HG03575 (cell line): ENCODE data around the gene ATXN1.
"Not testable (repeated sequence)": the region's sequence is repeated elsewhere in the genome, so short reads cannot be mapped to it uniquely, and the experiment has no call there.

Source experiments
- ATAC-seq: cut with Tn5 transposase; IDR thresholded peaks from one replicate; pipeline ENCODE4 v1.9.1; 2021; ENCODE audit not compliant: unreplicated experiment, insufficient number of reproducible peaks, low FRiP score; ENCODE audit errors: extremely low read depth

Gene ATXN1

DNA sequence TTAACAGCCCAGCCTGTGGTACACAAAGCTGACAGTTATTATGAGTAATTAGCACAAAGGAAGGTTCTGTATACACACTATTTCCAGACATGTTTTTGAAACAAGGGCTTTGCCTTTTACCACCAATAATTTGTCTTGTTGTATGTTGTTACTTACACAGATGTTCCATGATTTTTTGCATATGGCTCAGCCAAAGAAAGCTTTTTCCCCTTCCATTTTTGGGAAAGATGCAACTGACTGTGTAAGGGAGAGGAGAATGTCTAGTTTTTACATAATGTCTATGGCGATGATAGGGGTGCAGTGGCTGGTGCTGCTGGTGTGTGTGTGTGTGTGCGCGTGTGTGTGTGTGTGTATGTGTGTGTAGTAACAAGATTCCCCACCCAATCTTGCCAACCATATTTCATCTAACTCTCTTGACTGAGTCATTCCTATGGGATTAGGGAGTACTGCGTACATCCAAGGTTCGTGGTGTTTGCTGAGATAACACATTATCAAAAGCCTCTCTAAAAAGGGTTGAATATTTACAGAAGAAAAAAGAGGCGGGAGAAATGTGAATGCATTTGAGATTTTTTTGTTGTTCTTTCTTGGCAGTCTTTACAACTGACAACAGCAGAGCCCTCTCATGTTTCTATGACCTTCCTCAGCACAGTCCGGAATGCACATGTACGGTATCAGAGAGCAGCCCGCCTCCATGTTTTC is 330.7 kb downstream of the ATXN1 start:
- ATAC-seq = no peak

DNA sequence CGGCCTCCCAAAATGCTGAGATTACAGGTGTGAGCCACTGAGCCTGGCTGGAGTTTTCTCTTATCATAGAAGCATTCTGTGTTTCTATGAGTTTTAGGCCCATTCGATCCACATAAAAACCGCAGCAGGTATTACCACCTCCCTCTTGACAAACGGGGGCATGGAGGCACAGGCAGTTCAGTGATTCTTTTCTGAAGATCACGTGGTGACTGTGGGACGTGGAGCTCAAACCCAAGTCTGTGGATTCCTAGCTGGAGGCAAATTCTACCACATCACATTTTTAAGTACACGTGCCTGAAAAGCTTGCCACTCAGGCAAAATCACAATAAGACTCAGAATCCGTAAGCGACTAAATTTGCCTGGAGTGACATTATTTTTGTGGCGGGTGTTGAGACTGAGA is 331.6 kb downstream of the ATXN1 start:
- ATAC-seq = no peak

DNA sequence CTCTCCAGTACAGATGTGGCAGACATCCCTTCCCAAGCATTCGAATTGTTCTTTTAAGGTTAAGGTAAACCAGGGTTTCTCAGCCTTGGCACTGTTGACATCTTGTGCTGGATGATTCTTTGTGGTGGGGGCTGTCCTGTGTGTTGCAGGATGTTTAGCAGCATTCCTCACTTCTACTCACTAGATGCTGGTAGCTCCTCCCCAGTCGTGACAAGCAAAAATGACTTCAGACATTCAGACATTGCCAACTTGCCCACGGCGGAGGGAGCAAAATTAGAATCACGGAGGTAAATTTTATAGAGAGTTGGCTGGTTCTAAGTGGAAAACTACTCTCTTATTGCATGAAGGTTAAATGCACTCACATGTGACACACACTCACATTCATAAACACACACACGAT is 334.1 kb downstream of the ATXN1 start:
- ATAC-seq = no peak

DNA sequence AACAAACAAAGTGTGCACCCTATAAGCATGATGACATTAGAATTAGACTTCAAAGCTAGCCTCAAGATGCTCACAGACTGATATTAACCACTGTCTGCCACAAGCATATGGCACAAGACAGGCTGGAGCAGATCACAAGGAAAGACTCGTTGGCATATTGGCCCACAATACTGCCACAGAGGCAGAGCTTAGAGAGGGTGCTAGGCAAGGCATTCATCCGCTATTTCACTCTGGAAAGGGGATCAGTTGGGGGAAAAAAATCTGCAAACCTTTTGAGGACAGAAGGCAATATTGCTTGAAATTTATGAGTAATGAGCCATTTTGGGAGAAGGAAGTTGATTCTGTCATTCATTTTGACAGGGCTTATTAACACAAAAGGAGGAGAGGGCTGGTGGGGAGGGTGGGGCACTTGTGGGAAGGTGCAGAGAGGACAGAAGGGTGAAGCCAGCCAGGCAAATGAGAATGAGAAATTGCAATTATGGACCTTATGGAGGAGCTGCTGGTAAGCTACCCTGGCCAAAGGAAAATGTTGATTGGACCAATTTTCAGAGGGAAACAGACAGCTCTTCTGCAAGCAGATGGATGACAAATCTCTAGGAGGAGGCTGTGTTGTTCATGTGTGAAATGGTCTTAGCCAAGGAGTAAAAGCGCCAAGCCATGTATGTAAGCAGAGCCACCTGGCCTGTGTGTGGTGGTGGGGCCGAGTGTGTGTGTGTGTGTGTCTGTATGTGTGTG is 335.2 kb downstream of the ATXN1 start:
- no peak for ATAC-seq

DNA sequence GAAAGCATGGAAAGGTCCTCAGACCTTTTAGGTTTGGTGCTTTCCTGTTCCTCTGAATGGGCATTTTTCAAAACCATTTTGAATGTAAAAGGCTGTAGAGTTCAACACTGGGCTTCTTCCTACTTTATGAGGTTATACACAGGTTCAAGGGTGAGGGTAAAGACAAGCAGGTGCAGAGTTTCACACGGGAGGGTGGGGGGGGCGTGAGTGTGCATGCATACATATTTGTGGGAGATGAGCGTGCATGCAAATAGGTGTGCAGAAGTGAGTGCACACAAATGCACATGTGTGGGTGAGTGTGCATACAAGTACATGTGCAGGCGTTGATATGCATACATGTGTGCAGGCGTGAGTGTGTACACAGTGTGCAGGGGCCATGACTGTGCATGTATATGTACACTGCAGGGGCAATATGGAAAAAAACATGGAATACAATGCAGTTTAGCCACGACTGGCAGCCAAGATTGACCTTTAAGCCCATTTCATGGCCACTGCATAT is 339.7 kb downstream of the ATXN1 start:
- ATAC-seq = no peak

DNA sequence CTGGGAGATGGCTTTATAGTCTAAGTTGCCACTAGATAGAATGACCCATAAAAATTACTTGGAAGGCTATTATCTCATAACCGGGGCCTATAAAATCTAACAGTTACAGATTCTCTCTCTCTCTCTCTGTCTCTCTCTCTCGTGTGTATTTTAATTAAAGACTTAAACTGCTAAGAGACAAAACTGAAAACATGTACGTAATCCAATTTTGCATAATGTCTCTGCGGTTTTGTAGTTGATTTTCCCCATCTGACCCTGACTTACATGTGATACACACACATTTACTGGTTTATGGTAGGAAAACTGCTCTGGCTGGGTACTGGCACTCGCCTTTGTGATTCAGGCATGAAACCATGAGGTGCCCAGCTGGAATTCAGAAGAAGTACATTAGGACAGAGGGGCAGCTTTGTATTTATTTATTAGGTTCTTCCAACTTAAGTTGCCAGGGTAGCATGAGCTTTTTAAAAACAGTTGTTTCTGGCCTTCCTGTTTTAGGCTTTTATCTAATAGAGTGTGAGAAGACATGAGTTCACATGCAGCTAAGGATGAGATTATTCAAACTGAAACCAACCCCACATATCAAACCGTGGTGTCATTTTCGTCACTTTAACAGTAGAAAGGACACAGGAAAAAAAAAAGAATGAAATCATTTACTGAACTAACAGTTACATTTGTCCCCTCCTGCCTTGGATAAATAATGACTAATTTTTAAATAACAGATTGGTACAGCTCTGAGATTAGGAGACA is 340.4 kb downstream of the ATXN1 start:
- ATAC-seq = peak; percentile 38

DNA sequence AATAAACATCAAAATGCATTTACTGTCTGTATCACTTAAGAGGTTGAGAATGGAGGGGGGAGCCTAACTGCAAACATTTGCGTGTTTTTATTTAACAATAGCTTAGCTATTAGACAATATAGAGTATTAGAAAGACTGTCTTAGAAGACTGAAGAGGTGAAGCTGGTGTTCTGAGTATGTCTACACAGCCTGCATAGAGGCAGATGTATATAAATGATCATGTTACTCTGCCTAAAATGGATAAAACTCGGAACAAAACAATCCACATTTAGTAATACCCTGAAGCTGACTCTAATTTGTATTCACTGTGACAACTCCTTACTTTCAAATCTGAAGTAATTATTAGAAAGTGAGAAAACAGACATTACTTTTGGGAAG is 340.9 kb downstream of the ATXN1 start:
- ATAC-seq = peak; percentile 2

DNA sequence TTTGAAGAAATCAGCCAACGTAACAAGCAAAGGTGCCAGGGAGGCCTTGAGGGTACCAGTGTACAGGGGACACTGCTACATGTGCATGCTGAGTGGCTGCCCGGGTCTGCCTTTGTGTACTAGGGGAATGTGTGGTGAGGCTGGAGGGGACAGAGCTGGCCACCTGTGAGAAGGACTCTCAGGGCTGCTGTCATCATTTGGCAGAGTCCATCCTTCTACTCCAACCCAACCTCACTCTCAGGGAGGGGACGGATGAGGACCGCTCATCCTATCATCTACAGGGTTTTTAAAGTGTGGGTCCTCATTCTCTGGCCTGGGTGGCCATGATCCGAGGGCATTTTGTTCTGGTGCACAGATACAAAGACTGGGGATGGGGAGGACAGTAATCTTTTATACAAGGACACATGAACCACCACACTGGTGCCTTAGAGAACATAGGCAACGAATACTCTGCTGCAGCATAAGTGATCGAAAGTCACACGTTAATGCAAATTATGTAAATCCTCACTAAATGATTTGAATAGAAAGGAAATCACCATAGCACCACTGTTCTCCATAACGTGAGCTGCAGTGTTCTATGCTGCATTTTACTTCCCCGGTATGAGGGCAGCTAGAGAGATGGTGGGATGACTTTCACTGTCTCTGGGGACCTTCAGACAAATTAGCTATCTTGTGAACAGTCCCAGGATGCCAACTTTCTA is 341.5 kb downstream of the ATXN1 start:
- ATAC-seq = peak; percentile 42

DNA sequence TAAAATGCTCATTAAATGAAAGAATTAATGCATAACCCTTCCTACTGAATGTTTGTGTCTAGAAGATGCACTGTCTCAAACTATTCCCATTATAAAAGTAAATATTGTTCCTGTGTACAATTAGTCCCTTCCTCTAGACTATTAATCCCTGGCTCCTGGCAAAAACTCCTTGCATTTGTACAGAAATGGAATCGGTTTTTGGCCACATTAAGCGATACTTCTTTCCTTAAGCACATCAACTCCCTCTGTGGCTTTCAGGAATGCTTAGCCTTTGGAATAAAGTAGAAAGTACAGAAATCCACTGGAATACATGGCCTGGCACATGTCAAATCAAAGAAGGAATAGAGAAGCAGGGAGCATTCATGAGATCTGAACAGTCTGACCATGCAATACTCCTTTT is 343.1 kb downstream of the ATXN1 start:
- ATAC-seq = no peak

DNA sequence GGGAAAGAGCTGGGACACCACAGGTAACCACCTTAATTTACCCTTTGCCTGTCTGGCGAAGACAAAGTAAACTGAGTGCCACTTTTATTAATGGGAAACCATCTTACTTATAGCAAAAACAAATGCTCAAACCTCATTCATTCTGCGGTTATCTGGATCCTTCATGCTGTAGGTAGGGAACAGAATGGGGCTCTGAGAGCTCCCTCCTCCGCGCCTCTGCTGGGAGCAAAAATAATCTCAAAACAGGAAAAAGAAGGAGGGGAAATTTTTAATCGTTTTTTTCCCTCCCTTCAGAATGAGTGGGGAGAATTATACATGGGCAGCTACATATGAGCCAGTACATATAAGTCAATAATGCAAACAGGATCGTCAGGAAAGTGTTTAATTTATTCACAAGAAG is 345.6 kb downstream of the ATXN1 start:
- no peak for ATAC-seq

DNA sequence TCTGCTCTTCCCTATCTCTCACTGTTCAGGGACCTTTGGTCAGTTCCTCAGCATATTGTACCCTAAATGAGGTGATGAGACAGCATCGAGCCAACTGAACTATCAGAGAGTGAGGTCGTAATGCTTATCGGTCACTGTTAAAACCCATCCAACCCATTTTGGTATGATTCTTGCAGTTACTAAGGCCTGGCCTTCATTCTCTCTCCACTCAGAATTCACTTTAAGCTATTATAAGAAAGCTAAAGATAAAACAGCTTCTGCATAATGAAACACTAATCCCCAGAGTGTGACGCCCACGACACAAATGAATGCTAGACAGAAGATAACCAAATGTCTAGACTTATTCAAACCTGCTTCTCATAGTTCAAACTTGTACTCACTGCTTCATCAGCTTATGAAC is 347.1 kb downstream of the ATXN1 start:
- peak; percentile 29 for ATAC-seq

DNA sequence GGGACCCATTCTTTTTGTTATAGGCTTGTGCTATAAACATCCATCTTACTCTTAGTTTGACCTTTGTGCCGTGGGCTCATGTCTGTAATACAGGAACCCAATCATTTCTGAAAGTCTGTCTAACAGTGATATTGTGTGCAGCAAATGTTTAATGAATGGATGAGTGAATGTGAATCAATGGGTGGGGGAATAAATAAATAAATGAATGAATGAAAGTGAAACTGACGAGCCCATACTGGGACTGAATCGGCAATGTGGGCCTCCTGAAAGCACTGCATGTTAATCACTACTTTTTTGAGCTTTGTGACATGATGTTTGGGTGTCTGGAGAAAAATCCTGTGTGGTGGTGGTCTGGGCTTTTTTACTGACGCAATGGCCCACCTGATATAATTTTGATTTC is 347.9 kb downstream of the ATXN1 start:
- ATAC-seq = no peak

DNA sequence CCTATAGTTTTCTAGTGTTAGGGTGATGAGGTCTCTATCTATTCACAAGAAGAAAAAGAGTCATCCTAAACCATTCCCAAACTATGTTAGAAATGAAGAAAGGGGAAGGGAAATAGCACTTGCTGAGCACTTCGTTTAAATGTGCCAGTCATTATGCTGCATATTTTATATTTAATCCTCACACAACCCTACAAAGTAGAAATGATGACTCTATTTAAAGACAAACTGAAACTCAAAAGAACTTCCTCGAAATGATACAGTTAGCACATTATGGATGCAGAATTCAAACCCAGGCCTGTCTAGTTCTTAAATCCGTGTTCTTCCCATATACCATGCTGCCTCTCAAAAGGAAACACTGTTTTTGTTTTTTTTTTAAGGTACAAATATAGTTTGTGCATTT is 348.3 kb downstream of the ATXN1 start:
- no peak for ATAC-seq

DNA sequence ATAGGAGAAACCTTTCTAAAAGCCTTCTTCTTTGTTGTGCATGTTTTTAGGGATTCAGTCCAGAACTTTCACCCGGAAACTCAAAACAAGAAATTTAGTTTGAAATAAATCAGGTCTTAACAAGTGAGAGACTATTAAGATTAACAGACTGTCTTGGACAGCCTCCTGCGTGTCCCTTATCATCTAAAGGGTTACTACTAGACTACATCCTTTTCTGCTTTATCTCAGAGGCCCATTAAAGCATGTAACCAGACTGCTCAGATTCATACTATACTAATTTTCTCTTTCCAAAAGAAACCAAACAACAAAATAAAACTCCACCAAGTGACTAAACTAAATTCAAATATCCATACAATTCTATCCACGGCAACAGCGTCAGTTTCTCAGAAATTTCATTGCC is 349.1 kb downstream of the ATXN1 start:
- ATAC-seq = no peak

DNA sequence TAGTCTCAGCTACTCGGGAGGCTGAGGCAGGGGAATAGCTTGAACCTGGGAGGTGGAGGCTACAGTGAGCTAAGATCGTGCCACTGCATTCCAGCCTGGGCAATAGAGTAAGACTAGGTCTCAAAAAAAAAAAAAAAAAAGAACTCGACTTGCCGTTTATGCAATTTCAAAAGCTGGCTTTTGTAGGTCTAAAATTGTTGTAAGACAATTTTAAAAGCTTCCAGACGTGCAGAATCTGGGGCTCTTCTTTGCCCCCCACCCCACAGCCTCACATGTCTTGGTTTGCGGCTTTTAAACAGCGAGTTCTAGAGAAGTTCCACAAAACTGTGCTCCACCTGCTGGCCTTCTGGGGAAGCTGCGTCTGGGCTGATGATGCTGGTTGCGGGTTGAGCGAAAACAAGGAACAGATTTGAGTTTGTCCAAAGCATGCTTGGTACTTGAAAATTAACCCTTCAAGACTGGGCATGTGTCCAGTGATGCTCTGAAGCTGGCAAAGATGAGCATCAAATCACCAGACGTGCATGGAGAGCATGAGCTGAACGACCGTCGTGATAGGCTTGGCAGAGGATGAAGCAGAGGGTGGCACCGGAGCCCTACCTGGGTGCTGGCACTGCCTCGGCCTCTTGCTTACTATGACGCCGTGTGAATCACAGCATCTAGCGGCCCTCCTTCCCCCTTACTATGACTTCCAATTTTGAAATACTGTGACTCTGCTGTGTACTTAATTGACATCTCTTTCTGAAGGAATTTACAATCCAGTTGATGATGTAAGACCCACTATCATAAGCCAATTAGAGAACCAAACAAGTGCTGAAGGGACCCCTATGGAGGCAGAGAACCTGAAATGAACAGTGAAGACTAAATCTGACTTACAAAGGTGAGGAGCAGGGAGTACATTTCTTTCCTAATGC is 351.5 kb downstream of the ATXN1 start:
- no peak for ATAC-seq

DNA sequence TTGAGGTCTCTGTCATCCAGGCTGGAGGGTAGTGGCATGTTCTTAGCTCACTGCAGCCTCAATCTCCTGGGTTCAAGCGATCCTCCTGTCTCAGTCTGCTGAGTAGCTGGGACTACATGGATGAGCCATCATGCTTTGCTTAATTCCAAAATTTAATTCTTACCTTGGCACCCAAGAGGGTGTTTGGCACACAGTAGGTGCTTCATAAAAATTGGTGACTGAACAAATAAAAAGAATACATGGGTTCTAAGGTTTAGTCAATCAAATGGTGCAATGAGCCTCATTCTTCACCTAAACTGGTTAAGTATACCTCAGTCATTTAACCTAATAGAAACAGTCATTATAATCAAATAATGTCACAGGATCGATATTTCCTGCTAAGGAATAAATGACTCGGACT is 352.5 kb downstream of the ATXN1 start:
- ATAC-seq = no peak

DNA sequence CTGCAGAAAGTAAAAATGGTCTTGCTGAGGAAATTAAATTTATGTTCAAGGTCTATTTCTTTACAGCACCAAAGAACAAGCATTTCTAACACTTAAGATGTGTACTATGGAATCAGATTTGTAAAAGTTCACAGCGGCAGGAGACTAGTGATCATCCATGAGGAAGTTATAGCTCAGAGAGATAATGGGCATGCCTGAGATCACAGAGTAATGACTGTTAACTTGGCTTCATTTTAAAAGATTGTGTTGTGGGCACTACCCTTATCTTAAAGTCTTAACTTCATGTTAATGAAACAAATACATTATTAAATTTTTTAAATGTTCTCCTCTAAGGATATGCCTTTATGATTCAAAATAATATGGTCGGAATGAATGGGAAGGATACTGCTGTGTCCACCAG is 354.3 kb downstream of the ATXN1 start:
- no peak for ATAC-seq

DNA sequence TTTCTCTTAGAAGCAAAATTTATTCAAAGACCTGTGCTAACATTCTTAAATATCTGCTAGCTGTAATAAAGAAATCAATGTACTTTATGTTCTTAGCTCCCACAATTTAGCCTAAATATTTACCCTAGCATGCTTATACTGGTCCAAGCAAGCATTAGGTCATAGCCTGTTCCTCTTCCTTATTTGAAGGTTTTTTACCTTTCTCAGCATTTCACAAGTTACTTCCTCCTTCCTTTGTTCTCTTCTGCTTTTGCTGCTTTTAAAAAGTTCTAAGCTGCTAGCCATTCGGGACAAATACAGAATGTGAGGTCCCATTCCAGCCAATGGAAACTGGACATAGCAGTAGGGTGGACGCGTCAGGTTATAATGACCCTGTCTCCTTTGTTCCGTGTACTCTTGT is 354.7 kb downstream of the ATXN1 start:
- ATAC-seq = not testable (repeated sequence)
